K562 (cell line): ENCODE measurements around the gene ACLY. TPM values are rescaled to one million over a fixed set of nuclear protein-coding genes. Genes with fewer than 3 reads are reported as not detected.

ENCODE experiments used
- ATAC-seq: fragments of 200-7000 bp; cut with Tn5 transposase; 3 replicates; pipeline ENCODE4 v1.9.1; 2020; ENCODE audit warnings: moderate library complexity
- BruUV-seq: library from RNA; stranded (reverse); fragments of 400-500 nt; replicated peaks from 2 replicates; lab custom pipeline; 2021; lab: Mats Ljungman, UMichigan
- CTCF ChIA-PET: fragments of 300-600 bp; formaldehyde crosslinking; extraction: SDS; loops from one replicate; lab custom pipeline; 2021; ENCODE audit warnings: low intra/inter-chr PET ratio; lab: Yijun Ruan, JAX
- POLR2A ChIA-PET: fragments of 300-600, 350-650 bp; sonication (Branson Sonifier 250); formaldehyde crosslinking; extraction: SDS; loops from one replicate; lab custom pipeline; 2021; ENCODE audit warnings: antibody characterized with exemption, inconsistent platforms; lab: Yijun Ruan, JAX
- DNase-seq, 4 experiments: peaks; one replicate each; pipeline versions ENCODE4 v3.0.0 to v3.0.0-alpha.2; 2011 to 2018; ENCODE audit warnings: low spot score in 3 of 4, mixed read lengths in 3 of 4; ENCODE audit errors: extremely low read depth in 1 of 4
- FAIRE-seq: peaks from 2 replicates; lab custom pipeline; 2011; peaks lifted over from hg19 to GRCh38; lab: Jason Lieb, UNC
- H2AFZ ChIP-seq: 2 replicates; pipeline ENCODE4 v1.6.0; 2011; ENCODE audit warnings: low read depth, low read length, control low read depth, inconsistent platforms
- H3K27ac ChIP-seq: fragments of 200-600 bp; 3 replicates; pipeline ENCODE4 v1.8.0; 2011; ENCODE audit warnings: low read depth, mild to moderate bottlenecking, control low read depth, inconsistent platforms, low read length, moderate library complexity, mixed read lengths; ENCODE audit errors: extremely low read depth
- H3K27me3 ChIP-seq, 2 experiments: fragments of 300-600 bp in 1 of 2; 2 replicates in 1 of 2; 3 replicates in 1 of 2; pipeline versions ENCODE4 v1.6.0 to v1.8.0; 2011; ENCODE audit warnings: inconsistent platforms in 2 of 2, low read length in 2 of 2, mild to moderate bottlenecking in 1 of 2, mixed read lengths in 1 of 2, moderate library complexity in 1 of 2; ENCODE audit not compliant: control insufficient read depth in 2 of 2, insufficient read depth in 2 of 2
- H3K36me3 ChIP-seq: fragments of 300-600 bp; 3 replicates; pipeline ENCODE4 v1.8.0; 2011; ENCODE audit warnings: mild to moderate bottlenecking, low read length, inconsistent platforms; ENCODE audit not compliant: control insufficient read depth, insufficient read depth
- H3K4me1 ChIP-seq, 2 experiments: fragments of 200-600 bp in 1 of 2; replicated peaks in 1 of 2; 2 replicates in 1 of 2; 3 replicates in 1 of 2; pipeline versions ENCODE4 v1.5.1 to v1.8.0; 2011; ENCODE audit warnings: inconsistent platforms in 2 of 2, low read length in 2 of 2, mild to moderate bottlenecking in 1 of 2, mixed read lengths in 1 of 2, moderate library complexity in 1 of 2; ENCODE audit not compliant: control insufficient read depth in 2 of 2, insufficient read depth in 2 of 2
- H3K4me2 ChIP-seq: 2 replicates; pipeline ENCODE4 v1.6.1; 2011; ENCODE audit warnings: low read length, control low read depth, inconsistent platforms, mixed read lengths; ENCODE audit not compliant: insufficient read depth
- H3K4me3 ChIP-seq: fragments of 200-600 bp; sonication (generic), shearing (Covaris generic); 2 replicates; pipeline ENCODE4 v1.5.1; 2016; ENCODE audit warnings: control low read depth, inconsistent platforms
- H3K79me2 ChIP-seq: fragments of 200-600 bp; 3 replicates; pipeline ENCODE4 v1.8.0; 2011; ENCODE audit warnings: low read length, inconsistent platforms; ENCODE audit not compliant: control insufficient read depth, insufficient read depth
- H3K9ac ChIP-seq, 2 experiments: 2 replicates each; pipeline versions ENCODE4 v1.6.0 to v1.6.1; 2011; ENCODE audit warnings: low read depth in 2 of 2, low read length in 2 of 2, control low read depth in 1 of 2, inconsistent platforms in 1 of 2, mild to moderate bottlenecking in 1 of 2, mixed read lengths in 1 of 2; ENCODE audit not compliant: insufficient read depth in 1 of 2
- H3K9me1 ChIP-seq: one replicate; pipeline ENCODE4 v1.6.0; 2011; ENCODE audit warnings: inconsistent platforms, mild to moderate bottlenecking, low read length, moderate library complexity; ENCODE audit not compliant: control insufficient read depth, insufficient read depth
- H3K9me3 ChIP-seq: replicated peaks from 2 replicates; pipeline ENCODE4 v1.5.1; 2011; ENCODE audit warnings: low read depth, low read length, inconsistent platforms; ENCODE audit not compliant: control insufficient read depth, insufficient read depth
- H4K20me1 ChIP-seq: replicated peaks from 2 replicates; pipeline ENCODE4 v1.6.1; 2011; ENCODE audit warnings: low read length, inconsistent platforms, mixed read lengths; ENCODE audit not compliant: control insufficient read depth, insufficient read depth
- ETS2 ChIP-seq: IDR thresholded peaks from 2 replicates; pipeline ENCODE4 v1.6.1; 2016; ENCODE audit warnings: borderline replicate concordance, missing genetic modification characterization, mild to moderate bottlenecking, moderate library complexity, missing compliant biosample characterization; ENCODE audit not compliant: poor library complexity, severe bottlenecking
- ETV6 ChIP-seq, 3 experiments: fragments of 150-350 bp in 1 of 3; sonication (generic) in 1 of 3; formaldehyde crosslinking in 1 of 3; IDR thresholded peaks; 2 replicates each; pipeline versions ENCODE4 v1.6.1 to v1.8.0; 2014 to 2022; ENCODE audit warnings: borderline replicate concordance in 2 of 3, low read depth in 2 of 3, antibody characterized with exemption in 1 of 3, low read length in 1 of 3, mild to moderate bottlenecking in 1 of 3, missing genetic modification reagents in 1 of 3
- IRF2 ChIP-seq: sonication (generic); formaldehyde crosslinking; IDR thresholded peaks from 2 replicates; pipeline ENCODE4 v1.8.1; 2022; ENCODE audit warnings: mild to moderate bottlenecking, missing genetic modification reagents
- RAD51 ChIP-seq: fragments of 450-650 bp; IDR thresholded peaks from 2 replicates; pipeline ENCODE4 v1.7.1; 2016; ENCODE audit warnings: low read depth, mild to moderate bottlenecking, borderline replicate concordance
- RBFOX2 ChIP-seq: fragments of 200-400 bp; formaldehyde crosslinking; IDR thresholded peaks from 2 replicates; pipeline ENCODE4 v1.6.1; 2017; ENCODE audit warnings: low read depth, mild to moderate bottlenecking, low read length, moderate library complexity
- THAP7 ChIP-seq: fragments of 250-450 bp; sonication (Bioruptor Pico); IDR thresholded peaks from 2 replicates; pipeline ENCODE4 v1.5.0; 2021
- WGBS: fragments of 100-300 bp; shearing (Covaris generic); methylation state at CpG from one replicate; pipeline ENCODE4 v1.1.6; 2016; ENCODE audit warnings: low coverage, mixed read lengths; ENCODE audit not compliant: insufficient coverage; ENCODE audit errors: missing lambda C conversion rate; 5-methylcytosine and 5-hydroxymethylcytosine counted together
- in situ Hi-C: fragments of 300-500 bp; cut with MboI; formaldehyde crosslinking; loops from 4 replicates; pipeline ENCODE4 v1.15.0; 2018; ENCODE audit warnings: inconsistent platforms, mixed read lengths
- intact Hi-C: fragments of 100-400 bp; cut with micrococcal nuclease; formaldehyde crosslinking; loops from 2 replicates; pipeline ENCODE4 v1.14.2; 2022
- polyA plus RNA-seq, 8 experiments: library from polyadenylated mRNA; depleted of rRNA in 4 of 8; stranded (reverse) in 5 of 8; unstranded in 3 of 8; fragments of >200 nt; fragmentation: Nextera tagmentation in 2 of 8; fragmentation: Illumina TruSeq in 1 of 8; extraction: Ambion mirVana in 2 of 8; extraction: Trizol in 1 of 8; gene quantifications; 2 replicates each; pipeline versions ENCODE4 v1.2.1 to v1.2.3, GENCODE V29; 2011 to 2014; ENCODE audit warnings: inconsistent platforms in 1 of 8, missing spikeins in 1 of 8
- total RNA-seq, 7 experiments: library from RNA; depleted of rRNA in 6 of 7; stranded (reverse); fragments of >200 nt in 6 of 7; fragmentation: Illumina TruSeq in 2 of 7; extraction: Trizol in 2 of 7; gene quantifications; 2 replicates each; pipeline versions ENCODE4 v1.2.1 to v1.2.3, GENCODE V29; 2011 to 2021; ENCODE audit warnings: low replicate concordance in 1 of 7
- TF ChIP-seq, protein P1 (sequence below), 2 experiments: fragments of 450-650 bp; formaldehyde crosslinking in 1 of 2; IDR thresholded peaks; 2 replicates each; pipeline versions ENCODE4 v1.4.0 to v1.6.1; 2014 to 2020; ENCODE audit warnings: mild to moderate bottlenecking in 2 of 2, borderline replicate concordance in 1 of 2, low read depth in 1 of 2

The ACLY gene
- total and polyA plus RNA-seq, 9 of the 15 experiments (the other 6 are each of a cell fraction or from before 2014, with no cell fraction given) = 42.9 to 280 (median 125) TPM

- CTCF ChIA-PET = interaction anchor here (1.0 to 2.5 kb wide), 3 partner anchors 140 to 154 kb away, joined by 5 to 20 read pairs (median 12); no protein-coding TSS in a partner anchor
- H3K9me1 ChIP-seq = peaks cover 3% of the 10 kb centered on the region
- H3K36me3 ChIP-seq = no peaks in the 10 kb centered on the region
- H4K20me1 ChIP-seq = no peaks in the 10 kb centered on the region
- WGBS = 26% methylated on average over 5 of the region's 5 CpGs
- POLR2A ChIA-PET = interaction anchor here (0.6 to 1.4 kb wide), 2 partner anchors 40 to 151 kb away, joined by 4 read pairs; no protein-coding TSS in a partner anchor
- no peaks in the 10 kb centered on the region for H3K9me3 ChIP-seq
- in situ Hi-C loops = loop anchor here (5.0 kb wide), 2 partner anchors 60 to 150 kb away; partner anchors contain the start of gene DHX58
- H3K27me3 ChIP-seq = no peaks in the 10 kb centered on the region
- BruUV-seq = no TSS peak
- no peak for ATAC-seq
- H3K4me3 ChIP-seq = no peak overlapping the region
- no peak for FAIRE-seq
- intact Hi-C loops = loop anchor here (2.0 to 5.0 kb wide), 3 partner anchors 155 to 445 kb away; partner anchors contain the start of gene KCNH4
- H3K4me1 ChIP-seq = peaks cover 22 to 38% of the 10 kb centered on the region in 2 experiments
- H2AFZ ChIP-seq = no peak overlapping the region
- peaks cover 5% of the 10 kb centered on the region for H3K79me2 ChIP-seq
- H3K4me2 ChIP-seq = no peak overlapping the region
- no peak for DNase-seq
- no peak overlapping the region for H3K27ac ChIP-seq
- 0 out of 4 replicates have a peak overlapping the region, but pooled peaks of 1 of the 2 experiments have one; percentile 27 for H3K9ac ChIP-seq
- TF ChIP-seq RAD51 (no peak), ETV6 (IDR thresholded peaks at IDR 0.05; ENCODE audit: borderline replicate concordance in 1 of 2, low read depth in 2 of 2, low read length in 1 of 2) (no peak), ETV6 (CRISPR knock-in tag; IDR thresholded peaks at IDR 0.05; ENCODE audit: borderline replicate concordance) (no peak), RBFOX2 (no peak), THAP7 (CRISPR knock-in tag) (no peak), ETS2 (tag) (no peak), IRF2 (no peak)
- TF ChIP-seq, protein P1, sequence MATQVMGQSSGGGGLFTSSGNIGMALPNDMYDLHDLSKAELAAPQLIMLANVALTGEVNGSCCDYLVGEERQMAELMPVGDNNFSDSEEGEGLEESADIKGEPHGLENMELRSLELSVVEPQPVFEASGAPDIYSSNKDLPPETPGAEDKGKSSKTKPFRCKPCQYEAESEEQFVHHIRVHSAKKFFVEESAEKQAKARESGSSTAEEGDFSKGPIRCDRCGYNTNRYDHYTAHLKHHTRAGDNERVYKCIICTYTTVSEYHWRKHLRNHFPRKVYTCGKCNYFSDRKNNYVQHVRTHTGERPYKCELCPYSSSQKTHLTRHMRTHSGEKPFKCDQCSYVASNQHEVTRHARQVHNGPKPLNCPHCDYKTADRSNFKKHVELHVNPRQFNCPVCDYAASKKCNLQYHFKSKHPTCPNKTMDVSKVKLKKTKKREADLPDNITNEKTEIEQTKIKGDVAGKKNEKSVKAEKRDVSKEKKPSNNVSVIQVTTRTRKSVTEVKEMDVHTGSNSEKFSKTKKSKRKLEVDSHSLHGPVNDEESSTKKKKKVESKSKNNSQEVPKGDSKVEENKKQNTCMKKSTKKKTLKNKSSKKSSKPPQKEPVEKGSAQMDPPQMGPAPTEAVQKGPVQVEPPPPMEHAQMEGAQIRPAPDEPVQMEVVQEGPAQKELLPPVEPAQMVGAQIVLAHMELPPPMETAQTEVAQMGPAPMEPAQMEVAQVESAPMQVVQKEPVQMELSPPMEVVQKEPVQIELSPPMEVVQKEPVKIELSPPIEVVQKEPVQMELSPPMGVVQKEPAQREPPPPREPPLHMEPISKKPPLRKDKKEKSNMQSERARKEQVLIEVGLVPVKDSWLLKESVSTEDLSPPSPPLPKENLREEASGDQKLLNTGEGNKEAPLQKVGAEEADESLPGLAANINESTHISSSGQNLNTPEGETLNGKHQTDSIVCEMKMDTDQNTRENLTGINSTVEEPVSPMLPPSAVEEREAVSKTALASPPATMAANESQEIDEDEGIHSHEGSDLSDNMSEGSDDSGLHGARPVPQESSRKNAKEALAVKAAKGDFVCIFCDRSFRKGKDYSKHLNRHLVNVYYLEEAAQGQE (IDR thresholded peaks at IDR 0.05; ENCODE audit: borderline replicate concordance) = no peak
- TF ChIP-seq, protein P1 (CRISPR knock-in tag; IDR thresholded peaks at IDR 0.05; ENCODE audit: low read depth) = no peak
Observed at GRCh38 chr17:41962111-41962510, 43.4 kb upstream of the ACLY start.
